D721Med (cell line): Measurements from ENCODE around the gene RAN.

ENCODE experiments used
- DNase-seq: peaks from one replicate; pipeline ENCODE4 v3.0.0; 2011; ENCODE audit warnings: low spot score; ENCODE audit not compliant: insufficient read length
- FAIRE-seq: peaks from 2 replicates; lab custom pipeline; 2011; peaks lifted over from hg19 to GRCh38; lab: Jason Lieb, UNC
- CTCF ChIP-seq: IDR thresholded peaks from 2 replicates; pipeline ENCODE4 v1.5.1; 2012; ENCODE audit warnings: mild to moderate bottlenecking, control low read depth; ENCODE audit not compliant: insufficient read depth; ENCODE audit errors: missing control alignments

RAN gene

GRCh38 chr12:130830246-130830551, 41.7 kb upstream of the RAN start:
- no peak for TF ChIP-seq CTCF
- DNase-seq (no peak), FAIRE-seq (no peak)

GRCh38 chr12:130831246-130831645, 40.6 kb upstream of the RAN start:
- FAIRE-seq, result no peak
- DNase-seq, result no peak
- no peak for TF ChIP-seq CTCF

GRCh38 chr12:130831876-130832405, 39.9 kb upstream of the RAN start:
- no peak for DNase-seq
- no peak for FAIRE-seq
- TF ChIP-seq CTCF, result no peak

- FAIRE-seq, result no peak
- no peak for TF ChIP-seq CTCF
- DNase-seq, result no peak
These were observed 39.2 kb upstream of the RAN start for GRCh38 chr12:130832561-130833209.

- DNase-seq (no peak), FAIRE-seq (no peak)
These were observed 36.9 kb upstream of the RAN start for GRCh38 chr12:130835011-130835410.

GRCh38 chr12:130835436-130835835, 36.4 kb upstream of the RAN start:
- TF ChIP-seq CTCF, result no peak
- FAIRE-seq (no peak), DNase-seq (no peak)

More at GRCh38 chr12:130835011-130835410, 36.9 kb upstream of the RAN start:
- no peak for TF ChIP-seq CTCF

- DNase-seq (no peak), FAIRE-seq (no peak)
- TF ChIP-seq CTCF, result no peak
These were observed 33.4 kb upstream of the RAN start for GRCh38 chr12:130838284-130838950.
